C4-2B (cell line): ENCODE results near the gene KCNQ5.

Source experiments
- H3K27ac ChIP-seq: fragments of 450-650 bp; 2 replicates; pipeline ENCODE4 v1.5.1; 2017
- ZFX ChIP-seq: fragments of 450-650 bp; IDR thresholded peaks from 2 replicates; pipeline ENCODE4 v1.6.1; 2017
- TF ChIP-seq, protein P1 (sequence below): fragments of 450-650 bp; conservative IDR thresholded peaks from 2 replicates; pipeline ENCODE4 v1.5.1; 2017; ENCODE audit warnings: mild to moderate bottlenecking

Gene KCNQ5

DNA sequence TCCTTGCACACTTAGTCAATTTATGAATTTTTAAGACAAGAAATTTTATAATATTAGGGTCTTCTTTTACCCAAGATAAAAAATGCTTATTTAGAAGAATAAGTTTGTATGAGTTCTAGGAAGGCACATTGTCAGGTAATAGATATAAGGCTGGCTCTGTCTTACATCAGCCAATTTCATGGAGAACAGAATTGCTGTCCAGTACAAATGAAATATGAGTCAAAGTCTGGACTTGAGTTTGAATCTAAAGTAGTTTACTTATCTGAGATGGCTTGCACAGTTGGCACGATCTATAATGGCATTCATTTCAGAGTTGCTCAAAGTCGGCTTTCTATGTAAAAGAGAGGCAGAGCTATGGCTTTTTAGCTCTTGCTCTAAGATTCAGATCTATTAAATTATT is 228.2 kb downstream of the KCNQ5 start:
- TF ChIP-seq, protein P1, sequence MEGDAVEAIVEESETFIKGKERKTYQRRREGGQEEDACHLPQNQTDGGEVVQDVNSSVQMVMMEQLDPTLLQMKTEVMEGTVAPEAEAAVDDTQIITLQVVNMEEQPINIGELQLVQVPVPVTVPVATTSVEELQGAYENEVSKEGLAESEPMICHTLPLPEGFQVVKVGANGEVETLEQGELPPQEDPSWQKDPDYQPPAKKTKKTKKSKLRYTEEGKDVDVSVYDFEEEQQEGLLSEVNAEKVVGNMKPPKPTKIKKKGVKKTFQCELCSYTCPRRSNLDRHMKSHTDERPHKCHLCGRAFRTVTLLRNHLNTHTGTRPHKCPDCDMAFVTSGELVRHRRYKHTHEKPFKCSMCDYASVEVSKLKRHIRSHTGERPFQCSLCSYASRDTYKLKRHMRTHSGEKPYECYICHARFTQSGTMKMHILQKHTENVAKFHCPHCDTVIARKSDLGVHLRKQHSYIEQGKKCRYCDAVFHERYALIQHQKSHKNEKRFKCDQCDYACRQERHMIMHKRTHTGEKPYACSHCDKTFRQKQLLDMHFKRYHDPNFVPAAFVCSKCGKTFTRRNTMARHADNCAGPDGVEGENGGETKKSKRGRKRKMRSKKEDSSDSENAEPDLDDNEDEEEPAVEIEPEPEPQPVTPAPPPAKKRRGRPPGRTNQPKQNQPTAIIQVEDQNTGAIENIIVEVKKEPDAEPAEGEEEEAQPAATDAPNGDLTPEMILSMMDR = no peak
- no peak for TF ChIP-seq ZFX

DNA sequence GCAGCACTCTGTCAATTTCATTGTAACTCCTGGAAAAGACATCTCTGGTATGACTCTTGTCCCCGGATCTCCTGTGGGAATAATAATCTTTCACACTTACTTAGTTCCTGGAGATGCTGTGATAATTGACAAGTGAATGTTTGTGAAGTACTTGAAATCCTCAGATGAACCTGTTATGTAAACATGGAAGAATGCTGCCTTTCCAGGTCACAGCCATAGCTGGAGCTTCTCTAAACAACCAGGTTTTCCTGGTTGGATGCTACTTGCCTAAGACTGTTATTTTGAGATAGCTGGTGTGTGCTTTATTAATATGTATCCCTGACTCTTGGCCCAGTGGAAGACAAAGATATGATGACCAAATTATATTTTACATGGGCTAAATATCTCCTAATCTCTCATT is 228.6 kb downstream of the KCNQ5 start:
- TF ChIP-seq, protein P1 = no peak
- no peak for TF ChIP-seq ZFX
- no peak overlapping the region for H3K27ac ChIP-seq

More for the DNA sequence above, 228.2 kb downstream of the KCNQ5 start:
- H3K27ac ChIP-seq = no peak overlapping the region

DNA sequence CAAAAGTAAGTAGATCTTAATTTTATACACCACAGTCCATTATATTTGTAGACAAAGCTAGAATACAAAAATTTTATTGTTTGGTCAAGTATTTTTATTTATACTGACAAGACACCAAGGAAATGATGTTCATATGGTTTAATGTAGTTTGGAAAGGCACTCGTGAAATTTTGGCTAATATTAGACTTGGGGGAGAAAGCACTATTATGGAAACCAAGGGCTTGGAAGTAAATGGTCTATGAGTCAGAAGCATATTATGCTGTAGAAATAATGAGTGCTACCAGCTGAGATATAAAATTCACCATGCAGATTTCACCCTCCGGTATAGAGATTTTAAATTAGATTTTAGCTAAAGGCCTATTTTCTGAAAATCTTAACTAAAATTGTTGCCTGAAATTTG is 233.6 kb downstream of the KCNQ5 start:
- TF ChIP-seq ZFX = no peak
- TF ChIP-seq, protein P1 = no peak
- no peak overlapping the region for H3K27ac ChIP-seq

DNA sequence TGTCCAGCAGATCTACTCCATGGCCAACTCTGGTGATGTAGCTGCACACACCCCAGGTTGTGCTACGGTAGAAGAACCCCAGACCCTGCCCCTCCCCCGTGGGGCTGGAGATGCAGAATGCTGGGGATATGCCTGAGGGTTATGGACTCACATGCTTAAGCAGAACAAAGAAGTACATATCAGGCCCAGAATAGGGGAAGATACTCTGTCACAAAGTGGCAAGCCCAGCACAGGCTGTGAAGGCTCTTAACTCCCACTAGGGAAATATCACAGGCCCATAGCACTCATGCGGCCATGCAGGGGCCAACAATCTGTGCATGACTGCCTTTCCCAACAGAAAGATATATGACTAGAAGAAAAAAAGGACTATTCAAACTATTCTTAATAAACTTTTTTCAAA is 234.9 kb downstream of the KCNQ5 start:
- TF ChIP-seq ZFX = no peak

DNA sequence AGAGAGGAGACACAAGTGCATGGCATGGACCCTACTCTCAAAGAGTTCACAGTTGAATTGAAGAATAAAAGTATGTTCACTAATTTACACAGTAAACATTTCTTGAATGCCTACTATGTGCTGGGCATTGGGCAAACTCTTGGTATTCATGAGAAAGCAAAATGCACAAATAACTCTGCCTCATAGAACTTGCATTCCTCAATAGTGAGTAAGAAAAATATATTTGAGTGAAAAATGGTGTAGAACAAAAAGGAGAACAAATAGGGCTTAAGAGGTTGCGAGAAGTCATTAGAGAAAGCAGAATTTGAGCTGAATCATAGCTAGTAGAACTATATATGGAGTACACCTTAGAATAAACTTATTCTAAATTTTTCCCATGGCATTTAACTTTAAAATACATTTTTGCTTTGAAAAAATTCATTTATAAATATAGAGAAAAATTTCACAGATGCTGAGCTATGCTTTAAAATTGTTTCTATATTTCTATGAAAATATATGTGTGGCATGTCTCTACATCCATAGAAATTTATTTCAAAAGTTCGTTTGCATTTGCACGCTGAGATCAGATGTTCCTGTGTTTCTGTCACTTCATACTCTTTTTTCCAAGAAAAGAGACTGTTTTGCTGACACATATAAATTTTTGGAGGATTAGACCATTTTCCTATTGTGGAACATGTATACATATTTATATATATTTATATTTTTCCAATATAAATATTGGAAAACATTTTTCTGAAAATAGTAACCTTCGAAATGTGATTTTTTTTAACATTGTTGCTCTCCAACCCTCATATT is 236.1 kb downstream of the KCNQ5 start:
- TF ChIP-seq, protein P1 = no peak
- no peak for TF ChIP-seq ZFX
- H3K27ac ChIP-seq = no peak overlapping the region

More for the DNA sequence above, 234.9 kb downstream of the KCNQ5 start:
- no peak overlapping the region for H3K27ac ChIP-seq

DNA sequence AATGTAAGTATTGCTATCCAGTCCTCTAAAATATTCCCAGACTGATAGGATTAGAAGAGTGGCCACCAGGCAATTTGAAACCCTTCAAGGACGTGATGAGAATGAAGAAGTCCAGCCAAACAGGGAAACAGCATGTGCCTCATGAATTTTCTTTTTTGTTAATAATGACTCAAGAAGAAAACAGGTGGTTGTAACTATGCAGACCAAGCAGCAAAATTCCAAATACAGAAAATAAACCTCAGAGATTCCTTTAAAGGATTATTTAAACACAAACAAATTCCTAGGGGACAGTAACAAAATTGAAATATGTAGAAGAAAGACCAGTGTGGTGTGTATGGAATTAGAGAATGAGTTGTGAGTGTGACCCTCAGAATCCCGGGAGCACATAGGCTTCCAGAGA is 239.2 kb downstream of the KCNQ5 start:
- TF ChIP-seq, protein P1 = no peak
- no peak for TF ChIP-seq ZFX
- H3K27ac ChIP-seq = no peak overlapping the region

DNA sequence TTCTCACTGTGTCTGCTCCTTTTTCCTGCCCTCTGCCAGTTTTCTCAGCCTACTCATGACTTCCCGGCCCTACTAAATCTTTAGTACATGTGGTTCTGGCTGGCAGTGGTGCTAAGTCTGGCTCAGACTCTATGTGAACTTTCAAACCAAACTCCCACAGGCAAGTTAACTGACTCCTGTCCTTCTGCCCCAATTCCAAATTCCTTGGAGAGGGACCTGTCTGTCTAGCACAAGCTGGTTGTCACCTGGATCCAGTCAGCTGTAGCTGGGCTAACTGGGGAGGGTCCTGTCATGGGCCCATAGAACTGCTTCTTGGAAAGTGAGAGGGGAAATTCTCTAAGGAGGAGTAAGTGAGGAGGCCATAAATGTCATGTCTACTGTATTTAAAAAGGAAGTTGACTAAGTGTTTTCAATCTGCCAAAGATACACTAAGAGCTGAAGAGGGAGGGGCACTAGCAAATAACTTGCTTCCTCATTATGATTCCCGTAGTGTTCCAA is 240.1 kb downstream of the KCNQ5 start:
- TF ChIP-seq, protein P1 = no peak
- TF ChIP-seq ZFX = no peak
- no peak overlapping the region for H3K27ac ChIP-seq

DNA sequence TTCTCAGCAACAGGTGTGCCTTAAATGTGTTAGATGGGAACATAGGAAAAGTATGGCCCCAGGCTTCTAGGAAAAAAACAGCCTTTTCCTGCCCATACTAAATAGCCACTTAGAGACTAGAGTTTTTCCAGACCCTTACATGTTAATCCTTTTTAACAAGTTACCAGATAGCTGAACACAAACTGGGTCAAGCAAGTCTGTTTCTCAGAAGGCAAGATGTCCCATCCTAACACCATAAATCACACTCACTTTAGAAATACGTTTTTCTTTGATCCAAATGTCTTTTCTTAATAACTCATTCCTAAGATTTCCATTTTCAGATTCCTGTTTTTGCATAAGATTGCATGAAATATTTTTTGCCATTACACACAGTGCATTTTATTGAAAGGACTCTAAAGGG is 241.3 kb downstream of the KCNQ5 start:
- no peak overlapping the region for H3K27ac ChIP-seq

More for the DNA sequence above, 241.3 kb downstream of the KCNQ5 start:
- TF ChIP-seq, protein P1 = no peak
- TF ChIP-seq ZFX = no peak
